ENCODE data around the gene ZDHHC6. TPM values are rescaled to one million over a fixed set of nuclear protein-coding genes. Genes with fewer than 3 reads are reported as not detected.
"Not testable (repeated sequence)": the region's sequence is repeated elsewhere in the genome, so short reads cannot be mapped to it uniquely, and the experiment has no call there.

The ZDHHC6 gene
- total RNA-seq, 1 donor from 2014 or later = 42.1 TPM

DNA sequence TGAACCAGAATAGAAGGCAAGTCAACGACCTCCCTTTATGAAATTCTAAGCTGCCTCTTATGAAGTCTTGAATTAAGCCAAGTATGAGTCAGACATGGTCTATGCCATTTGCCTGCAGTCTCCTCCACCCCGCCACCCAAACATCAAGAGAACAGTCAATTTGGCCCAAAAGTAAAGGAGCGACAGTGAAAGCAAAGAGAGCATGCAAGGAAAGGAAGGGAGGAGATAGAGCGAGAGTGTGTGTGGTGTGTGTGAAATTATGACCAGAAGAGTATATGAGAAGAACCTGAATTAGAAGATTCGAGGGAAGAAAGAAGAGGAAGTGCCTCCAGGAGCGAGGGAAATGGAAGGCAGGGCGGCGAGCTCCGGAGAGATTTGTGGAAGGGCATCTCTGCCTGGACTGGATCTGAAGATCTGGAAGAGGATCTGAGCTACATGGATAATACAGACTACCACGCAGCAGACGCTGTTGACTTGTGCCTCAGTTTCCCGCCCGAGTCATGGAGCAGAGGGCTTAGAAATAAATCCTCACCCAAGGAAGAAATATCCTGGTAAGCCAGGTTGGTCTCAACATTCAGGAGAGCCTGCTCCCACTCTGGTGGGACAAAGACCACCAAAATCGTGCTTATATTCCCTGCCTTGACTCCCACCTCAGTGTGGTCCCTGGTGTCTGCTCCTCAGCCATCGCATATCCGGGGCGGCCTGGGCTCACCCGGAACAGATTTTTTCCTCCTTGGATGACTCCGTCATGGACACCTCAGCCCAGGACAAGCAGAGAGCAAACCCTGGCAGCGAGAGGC lies 459 bp downstream of the ZDHHC6 start:
- DNase-seq (ENCODE audit: low spot score) = no peak

DNA sequence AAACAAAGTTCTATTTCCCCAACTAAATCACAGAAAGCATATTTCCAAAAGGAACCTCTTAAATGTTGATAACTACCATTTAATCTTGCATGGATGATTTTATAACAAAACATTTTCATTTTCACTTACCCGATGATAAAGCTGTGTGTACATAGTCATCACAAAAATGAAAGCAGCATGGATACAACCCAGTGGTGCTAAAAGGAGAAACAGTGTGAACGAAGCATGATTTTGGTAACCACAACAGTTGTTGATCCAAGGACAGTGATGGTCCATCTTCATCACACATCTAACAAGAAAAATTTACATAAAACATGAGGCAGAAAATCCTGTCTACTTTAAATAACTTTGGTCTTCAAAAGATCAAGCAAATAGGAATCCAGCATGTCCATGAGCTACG lies 4.7 kb downstream of the ZDHHC6 start:
- DNase-seq (ENCODE audit: low spot score) = no peak

DNA sequence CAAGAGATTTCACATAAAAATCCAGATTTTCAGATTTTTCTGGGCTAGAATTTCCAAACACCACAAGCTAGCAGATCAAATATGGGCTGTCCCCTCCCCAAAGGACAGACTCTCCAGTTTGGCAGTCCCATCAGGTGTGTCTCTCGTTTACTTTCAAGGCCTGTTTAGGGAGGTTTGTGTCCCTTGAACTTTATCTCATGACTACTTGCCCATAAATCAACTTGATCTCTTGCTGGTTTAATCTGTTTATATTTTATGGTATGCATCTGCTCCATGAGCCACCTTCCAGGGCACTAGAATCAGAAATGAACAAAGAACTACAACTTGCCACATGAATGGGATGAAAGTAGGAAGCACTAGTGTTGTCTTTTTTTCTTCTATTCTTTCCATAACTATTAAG lies 5.2 kb downstream of the ZDHHC6 start:
- DNase-seq (ENCODE audit: low spot score) = no peak

DNA sequence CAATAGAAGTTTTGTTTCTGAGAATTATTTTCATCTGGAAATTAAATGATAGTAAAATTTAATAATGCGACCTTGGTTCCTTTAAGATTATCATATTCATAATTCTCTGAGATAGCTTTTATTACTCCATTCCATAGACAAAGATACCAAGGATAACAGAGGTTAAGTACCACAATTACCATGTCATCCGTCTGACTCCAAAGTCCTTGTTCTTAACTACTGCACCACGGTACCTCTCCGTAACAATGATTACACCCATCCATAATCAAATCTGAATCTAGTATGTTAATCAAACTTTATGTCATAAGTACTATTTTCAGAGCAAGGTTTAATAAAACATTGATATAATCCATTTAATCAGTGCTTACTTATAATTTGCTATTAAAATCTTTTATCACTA lies 8.4 kb downstream of the ZDHHC6 start:
- no peak for DNase-seq (ENCODE audit: low spot score)

DNA sequence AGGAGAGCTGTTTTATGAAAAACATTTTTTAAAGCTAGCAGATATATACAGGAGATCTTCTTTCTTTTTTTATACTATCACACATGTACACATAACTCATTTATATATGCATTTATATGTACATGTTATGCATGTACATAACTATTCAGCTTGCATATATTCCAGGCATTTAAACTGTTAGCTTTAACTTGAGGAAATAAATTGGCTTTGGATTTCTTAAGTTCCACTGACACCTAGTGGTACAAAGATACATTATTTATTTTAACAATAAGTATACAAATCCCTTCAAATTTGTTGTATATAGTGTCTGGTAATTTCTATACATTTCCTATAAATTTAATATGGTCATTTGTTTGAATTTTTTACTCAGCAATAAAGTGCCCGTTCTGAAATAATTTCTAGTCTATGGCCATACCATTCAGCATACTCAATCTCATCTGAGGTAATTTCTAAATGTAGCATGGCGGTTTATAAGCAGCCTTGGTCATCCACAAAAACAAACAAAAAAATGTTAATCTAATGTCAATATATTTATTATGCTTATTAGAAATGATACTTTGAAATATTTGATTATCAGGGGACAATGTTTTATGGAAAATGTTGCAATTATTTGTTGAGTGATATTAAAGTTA lies 11.6 kb downstream of the ZDHHC6 start:
- DNase-seq (ENCODE audit: low spot score) = no peak

DNA sequence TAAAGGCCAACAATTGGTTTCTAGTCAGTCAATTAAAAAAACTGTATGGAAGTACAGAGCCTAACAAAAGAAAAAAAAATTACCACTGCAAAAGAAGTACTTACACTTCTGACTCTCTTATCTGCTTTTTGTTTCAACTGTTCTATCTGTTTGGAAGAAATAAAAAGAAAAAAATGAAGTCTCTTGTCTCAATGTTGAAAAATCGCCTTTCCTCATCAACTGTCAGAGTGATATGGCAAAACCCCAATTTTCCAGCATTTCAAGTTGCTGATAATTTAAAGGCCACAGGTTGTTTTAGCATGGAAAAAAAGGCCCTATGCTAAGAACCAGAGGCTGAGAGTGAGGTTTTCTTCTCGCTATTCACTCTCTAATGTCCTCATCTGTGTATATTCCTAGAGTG lies 13.6 kb downstream of the ZDHHC6 start:
- DNase-seq (ENCODE audit: low spot score) = no peak

DNA sequence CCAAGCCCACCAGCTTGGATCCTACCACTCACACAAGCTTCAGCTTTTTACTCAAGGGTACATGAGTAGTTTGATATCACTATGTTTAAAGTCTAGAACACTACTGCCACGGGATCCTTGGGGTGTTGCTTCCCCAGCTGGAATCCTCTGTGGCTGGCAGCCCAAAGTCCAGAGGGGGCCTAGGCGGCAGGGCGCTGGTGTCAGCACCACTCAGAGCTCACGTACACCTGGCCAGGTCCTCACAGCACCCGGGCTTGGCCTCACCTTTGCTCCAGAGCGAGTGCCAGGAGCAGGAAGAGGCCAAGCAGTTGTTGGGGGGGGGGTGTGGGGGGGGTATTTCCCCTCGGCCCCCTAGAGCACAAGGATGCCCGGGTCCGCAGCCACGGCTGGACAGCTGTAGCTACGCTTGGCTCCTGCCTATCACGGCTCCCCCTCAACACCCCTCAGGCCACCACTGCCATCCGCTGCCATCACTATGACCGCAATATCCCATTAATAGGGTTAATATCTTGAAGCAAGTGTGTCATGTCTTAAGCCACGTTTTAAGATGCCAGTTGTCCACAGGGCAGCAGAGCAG lies 17.0 kb downstream of the ZDHHC6 start:
- no peak for DNase-seq (ENCODE audit: low spot score)

DNA sequence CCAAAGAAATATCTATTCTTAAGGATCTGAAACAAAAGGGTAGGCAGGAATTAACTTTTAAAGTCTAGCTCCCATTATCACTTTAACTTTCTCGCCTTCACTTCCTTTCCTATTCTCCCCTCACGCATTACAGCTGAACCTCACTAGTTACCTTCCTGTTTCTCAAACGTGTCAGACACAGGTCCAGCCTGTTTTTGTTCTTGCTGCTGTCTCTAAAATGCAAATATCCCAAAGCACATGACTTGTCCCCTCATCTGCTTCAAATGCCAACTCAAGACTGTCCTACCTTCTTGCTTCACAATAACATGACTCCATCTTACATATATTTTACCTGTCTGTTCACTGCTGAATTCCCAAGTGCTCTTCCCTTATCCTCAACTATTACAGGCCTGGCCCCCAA lies 17.6 kb downstream of the ZDHHC6 start:
- no peak for DNase-seq (ENCODE audit: low spot score)

DNA sequence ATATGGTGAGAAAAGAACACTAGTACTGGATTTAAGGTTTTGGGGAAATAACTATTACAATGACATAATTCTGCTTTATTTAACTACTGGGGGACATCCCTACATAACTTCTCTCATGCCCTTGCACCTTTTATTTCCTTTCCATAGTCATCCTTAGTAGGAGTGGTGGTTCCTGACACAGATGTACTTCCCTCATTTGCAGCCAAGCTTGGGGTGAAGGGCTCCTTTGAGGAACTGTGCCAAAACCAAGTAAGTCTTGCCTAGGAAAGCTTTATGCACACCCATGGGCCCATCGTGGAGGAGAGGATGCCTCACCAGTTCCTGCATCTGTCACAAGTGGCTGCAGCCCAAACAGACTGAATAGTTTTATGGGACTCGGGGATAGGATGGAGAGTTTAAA lies 20.6 kb downstream of the ZDHHC6 start:
- no peak for DNase-seq (ENCODE audit: low spot score)

DNA sequence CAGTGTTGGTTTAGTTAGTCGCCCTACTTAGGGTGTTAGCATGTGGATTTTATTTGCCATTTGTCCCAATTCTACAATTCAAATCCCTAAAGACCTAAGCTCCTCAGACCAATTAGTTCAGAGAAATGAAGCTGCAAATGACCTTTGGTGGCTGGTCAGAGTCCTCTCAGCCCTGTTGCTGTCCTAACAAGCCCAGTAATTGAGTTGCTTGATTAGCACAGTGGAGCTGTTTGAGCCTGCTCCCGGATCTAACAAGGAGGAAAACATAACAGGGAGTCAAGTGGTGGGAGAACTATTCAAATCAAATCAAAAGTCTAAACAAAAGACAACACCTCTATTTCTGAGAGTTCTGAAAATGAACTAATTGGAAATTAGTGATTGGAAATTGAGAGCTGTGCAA lies 22.1 kb downstream of the ZDHHC6 start:
- no peak for DNase-seq (ENCODE audit: low spot score)

DNA sequence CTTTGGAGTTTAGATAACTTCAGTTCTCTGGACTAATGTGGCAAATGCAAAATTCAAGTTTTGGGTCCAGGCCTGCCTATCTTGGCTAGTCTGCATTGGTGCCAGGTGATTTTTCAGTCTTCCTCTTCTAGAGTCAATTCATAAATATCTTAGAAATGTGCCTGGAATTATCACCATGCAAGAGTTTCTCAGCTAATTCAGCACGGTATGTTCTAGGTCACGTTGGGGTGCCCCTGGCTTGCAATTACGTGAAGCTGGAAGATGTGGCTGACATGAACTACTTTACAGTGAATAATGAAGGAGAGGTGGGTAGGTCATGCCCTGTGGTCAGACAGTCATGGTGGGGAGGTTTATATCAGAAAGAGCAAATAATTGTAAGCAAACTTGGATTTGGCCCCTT lies 25.0 kb downstream of the ZDHHC6 start:
- no peak for DNase-seq (ENCODE audit: low spot score)

DNA sequence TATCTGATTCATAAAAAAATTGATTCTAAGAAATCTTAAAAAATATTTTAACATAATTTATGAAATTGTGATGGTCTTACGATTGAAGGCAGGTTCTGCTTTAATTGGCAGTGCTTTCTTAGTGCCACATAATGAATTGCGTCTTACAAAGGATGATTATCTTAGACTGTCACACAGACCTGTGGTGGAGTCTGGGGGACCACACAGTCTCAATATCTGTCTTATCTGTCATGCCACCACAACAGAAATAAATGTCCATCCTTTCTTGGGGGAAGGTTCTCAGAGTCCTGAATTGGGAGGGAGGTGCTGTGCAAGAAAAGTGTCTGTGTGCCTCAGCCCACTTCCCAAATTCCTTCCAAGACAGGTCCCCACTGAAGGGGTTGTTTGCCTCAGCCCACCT lies 34.0 kb downstream of the ZDHHC6 start:
- DNase-seq (ENCODE audit: low spot score) = no peak

DNA sequence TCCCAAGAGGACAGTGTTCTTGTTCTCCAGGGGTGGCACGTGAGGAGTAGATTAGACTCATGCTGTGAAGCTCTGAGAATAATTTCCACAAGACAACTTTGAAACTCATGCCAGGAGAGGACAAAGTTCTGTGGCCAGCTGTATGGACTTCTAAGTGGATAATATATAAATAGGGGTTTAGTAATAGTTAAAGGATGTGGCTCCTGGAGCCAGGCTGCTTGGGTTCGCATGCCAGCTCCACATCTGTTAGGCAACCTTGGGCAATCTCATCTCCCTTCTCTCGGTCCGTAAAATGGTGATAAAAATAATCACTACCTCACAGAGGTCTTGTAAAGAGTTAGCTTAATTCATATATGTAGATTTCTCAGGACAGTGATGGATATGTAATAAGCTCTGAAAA lies 37.0 kb downstream of the ZDHHC6 start:
- DNase-seq (ENCODE audit: low spot score) = no peak

DNA sequence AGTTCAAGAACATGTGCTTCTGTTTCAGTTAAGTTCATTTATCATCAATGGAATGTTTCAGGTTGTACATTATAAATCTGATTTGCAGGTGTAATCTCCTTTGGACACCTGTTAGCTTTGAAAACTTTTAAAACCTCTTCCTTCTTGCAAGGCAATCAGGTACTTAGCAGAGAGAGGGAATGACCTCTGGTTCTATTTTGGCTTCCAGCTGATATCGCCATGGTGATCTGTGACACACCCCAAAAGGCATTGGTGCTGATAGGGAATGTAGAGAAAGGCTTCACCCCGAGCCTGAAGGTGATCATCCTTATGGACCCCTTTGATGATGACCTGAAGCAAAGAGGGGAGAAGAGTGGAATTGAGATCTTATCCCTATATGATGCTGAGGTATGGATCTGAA lies 37.4 kb downstream of the ZDHHC6 start:
- no peak for DNase-seq (ENCODE audit: low spot score)

DNA sequence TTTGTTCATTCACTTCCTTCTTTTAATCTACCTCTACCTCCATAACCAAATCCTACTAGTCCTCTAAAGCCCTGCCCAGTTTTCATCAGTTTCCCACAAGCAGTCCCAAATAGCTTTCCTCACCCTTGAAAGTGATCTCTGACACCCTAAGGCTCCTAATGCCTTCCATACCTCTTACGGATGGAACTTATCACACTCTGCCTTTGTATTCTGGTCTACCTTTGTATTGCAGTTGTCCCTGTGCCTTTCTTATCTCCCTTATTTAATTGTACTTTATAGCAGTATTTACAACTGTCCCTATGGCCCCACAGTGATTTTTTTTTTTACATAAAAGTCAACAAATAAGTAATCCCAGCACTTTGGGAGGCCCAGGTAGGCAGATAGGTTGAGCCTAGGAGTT lies 39.0 kb downstream of the ZDHHC6 start:
- DNase-seq (ENCODE audit: low spot score) = no peak

DNA sequence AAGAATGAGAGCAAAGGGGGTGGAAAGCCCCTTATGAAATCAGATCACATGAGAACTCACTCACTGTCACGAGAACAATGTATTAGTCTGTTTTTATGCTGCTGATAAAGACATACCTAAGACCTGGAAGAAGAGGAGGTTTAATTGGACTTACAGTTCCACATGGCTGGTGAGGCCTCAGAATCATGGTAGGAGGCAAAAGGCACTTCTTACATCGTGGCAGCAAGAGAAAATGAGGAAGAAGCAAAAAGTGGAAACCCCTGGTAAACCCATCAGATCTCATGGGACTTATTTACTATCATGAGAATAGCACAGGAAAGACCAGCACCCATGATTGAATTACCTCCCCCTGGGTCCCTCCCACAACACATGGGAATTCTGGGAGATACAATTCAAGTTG lies 39.9 kb downstream of the ZDHHC6 start:
- not testable (repeated sequence) for DNase-seq (ENCODE audit: low spot score)

DNA sequence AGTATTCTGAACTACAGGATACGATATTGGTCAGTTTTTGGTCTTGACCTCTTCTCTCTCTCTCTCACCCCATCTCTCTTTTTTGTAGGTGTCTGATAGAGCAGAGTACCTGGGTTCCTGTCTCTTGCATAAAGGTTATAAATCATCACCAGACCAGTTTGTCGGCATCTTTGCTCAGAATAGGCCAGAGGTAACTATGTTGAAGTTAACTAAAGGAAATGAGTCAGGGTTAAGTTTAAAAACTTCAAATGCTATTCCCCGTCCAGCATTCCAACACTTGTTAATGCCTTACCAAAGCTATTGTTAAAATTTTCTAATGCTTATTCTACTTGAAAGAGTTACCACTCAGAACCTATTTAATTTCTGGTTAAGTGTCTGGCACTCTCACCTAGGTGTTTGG lies 42.1 kb downstream of the ZDHHC6 start:
- DNase-seq (ENCODE audit: low spot score) = no peak

DNA sequence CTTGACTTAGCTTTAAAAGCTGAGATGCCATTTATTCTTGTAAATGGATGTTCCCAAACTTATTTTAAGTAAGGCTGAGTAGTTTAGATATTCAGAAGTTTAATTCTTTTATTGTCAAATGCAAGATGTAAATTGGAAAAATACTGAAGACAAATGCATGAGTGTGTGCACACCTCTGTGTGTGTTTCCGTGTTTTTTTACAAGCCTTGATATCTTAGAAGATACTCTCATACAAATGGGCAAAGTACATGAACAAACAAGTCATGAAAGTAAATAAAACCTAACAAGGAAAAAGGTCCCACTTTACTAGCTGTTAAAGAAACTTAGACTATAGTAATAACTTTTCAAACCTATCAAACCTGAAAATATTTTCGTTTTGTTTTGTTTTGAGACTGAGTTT lies 43.8 kb downstream of the ZDHHC6 start:
- DNase-seq (ENCODE audit: low spot score) = no peak

DNA sequence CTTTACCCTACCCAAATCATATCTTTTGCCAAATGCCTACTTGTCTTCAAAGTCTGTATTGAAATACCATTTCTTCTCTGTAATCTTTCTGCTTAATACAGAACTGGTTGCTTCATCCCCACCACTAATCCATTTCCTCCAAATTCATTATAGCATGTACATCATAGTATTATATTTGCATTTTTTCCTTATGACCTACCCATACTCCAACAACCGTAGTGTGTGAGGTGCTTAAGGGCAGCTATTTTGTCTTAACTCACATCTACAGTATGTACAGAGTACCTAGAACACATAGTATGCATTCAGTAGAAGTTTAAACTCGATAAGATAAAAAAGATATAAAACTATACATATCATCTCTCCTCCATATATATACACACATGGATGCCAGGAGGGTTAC lies 49.1 kb downstream of the ZDHHC6 start:
- DNase-seq (ENCODE audit: low spot score) = no peak

DNA sequence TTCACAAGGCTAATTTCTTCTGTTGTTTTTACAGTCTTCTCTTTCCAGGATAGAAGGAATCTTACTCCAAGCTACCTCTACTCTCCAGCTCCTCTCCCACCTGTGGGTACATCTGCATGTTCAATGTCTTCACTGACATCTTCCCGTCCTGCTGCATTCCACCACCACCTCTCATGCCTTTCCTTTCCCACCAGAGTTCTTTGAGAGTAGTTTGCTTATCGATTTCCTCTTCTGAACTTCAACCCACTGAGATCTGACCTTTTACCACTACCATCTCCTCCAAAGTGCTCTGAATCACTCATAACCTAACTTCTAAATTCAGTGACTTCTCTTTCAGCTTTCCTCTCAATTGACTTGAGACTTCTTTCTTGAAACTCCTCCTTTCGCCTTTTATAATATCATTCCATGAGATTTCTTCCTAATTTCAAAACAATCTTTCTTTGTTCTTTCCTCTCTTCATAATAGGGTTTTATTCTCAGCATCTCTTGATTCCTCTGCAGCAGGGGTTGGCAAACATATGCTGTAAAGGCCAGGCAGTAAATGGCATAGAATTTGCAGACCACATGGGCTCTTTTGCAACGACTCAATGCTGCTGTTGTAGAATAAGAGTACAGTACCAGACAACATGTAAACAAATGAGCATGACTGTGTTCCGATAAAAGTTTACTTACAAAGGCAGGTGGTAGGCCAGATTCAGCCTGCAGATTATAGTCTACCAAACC lies 50.7 kb downstream of the ZDHHC6 start:
- no peak for DNase-seq (ENCODE audit: low spot score)

DNA sequence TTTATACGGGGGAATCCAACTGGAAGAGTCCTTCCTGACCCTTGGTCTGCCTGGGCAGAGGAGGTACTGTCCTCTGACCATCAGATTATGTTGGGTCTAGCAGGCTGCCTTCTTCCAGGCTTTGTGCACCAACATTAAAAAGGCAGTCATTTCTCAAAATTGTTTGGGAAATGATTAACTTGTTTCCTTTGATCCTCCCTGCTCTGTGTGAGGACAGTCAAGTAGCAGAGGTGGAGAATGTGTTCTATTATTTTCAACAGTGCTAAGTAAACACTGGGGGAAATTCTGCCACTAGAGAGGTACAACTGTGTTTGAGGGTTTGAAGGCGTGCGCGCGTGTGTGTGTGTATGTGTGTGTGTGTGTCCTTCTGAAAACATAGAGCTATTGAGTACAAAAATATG lies 52.2 kb downstream of the ZDHHC6 start:
- no peak for DNase-seq (ENCODE audit: low spot score)

DNA sequence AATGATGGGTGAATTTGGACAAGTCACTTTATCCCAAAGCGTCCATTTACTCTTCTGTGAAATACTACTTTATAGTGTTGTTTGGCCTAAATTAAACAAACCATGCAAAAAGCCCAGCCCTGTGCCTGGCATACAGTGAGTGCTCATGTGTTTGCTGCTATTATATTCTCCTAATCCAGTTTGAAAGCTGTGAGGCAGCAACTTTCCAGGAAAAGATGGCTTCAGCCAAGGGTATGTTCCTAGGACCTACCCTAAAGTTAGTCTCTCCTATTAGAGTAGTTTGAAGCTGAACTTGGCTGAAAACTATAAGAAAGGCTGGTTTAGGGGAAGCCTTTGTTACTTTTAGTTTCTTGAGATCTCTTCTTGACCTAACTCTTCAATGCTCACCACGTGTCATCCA lies 52.9 kb downstream of the ZDHHC6 start:
- DNase-seq (ENCODE audit: low spot score) = no peak

DNA sequence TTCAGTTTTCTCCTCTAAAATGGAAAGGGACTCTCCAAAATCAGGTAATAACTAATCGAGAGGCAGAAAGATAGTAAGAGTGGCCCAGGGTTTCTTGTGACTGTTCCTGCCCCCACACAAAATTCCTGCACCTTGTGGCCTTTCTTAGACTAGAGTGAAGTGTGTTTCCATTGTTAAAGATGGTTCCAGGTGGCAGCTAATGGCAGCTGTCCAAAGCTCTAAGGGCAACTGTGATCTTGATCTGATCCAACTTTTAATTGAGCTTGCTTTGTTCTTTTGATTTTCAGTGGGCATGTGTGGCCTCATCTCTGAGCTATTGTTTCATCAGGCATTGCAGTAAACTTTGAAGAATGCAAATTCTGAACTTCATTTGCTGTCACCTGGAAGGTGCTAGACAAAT lies 53.4 kb downstream of the ZDHHC6 start:
- DNase-seq (ENCODE audit: low spot score) = no peak

All from ureter (tissue), 1 donor.